H1 (cell line): ENCODE results near the gene KRTCAP2. TPM values are rescaled to one million over a fixed set of nuclear protein-coding genes. Genes with fewer than 3 reads are reported as not detected.

Source experiments
- CTCF ChIA-PET: fragments of 300-600 bp; sonication (Branson Sonifier 250); formaldehyde crosslinking; loops from one replicate; lab custom pipeline; 2021; ENCODE audit not compliant: partially characterized antibody; lab: Charles Lee
- POLR2A ChIA-PET: fragments of 300-600 bp; sonication (Branson Sonifier 250); formaldehyde crosslinking; loops from one replicate; lab custom pipeline; 2021; ENCODE audit warnings: inconsistent platforms; ENCODE audit not compliant: partially characterized antibody; lab: Charles Lee
- DNase-seq, 2 experiments: peaks; one replicate each; pipeline versions ENCODE4 v3.0.0 to v3.0.0-alpha.2; 2010 to 2022; ENCODE audit warnings: low spot score in 2 of 2, low read depth in 1 of 2, mixed read lengths in 1 of 2
- FAIRE-seq: peaks from 2 replicates; lab custom pipeline; 2011; peaks lifted over from hg19 to GRCh38; lab: Jason Lieb, UNC
- H2AFZ ChIP-seq: 2 replicates; pipeline ENCODE4 v1.8.1; 2012; ENCODE audit warnings: low read length, inconsistent platforms
- H2AK5ac ChIP-seq: 2 replicates; pipeline ENCODE4 v1.6.1; 2013; ENCODE audit warnings: low read depth, low read length
- H2BK120ac ChIP-seq: replicated peaks from 2 replicates; pipeline ENCODE3; 2013; ENCODE audit warnings: low read depth, low read length, inconsistent platforms
- H2BK12ac ChIP-seq: 2 replicates; pipeline ENCODE4 v1.6.1; 2013; ENCODE audit warnings: low read depth, low read length
- H2BK15ac ChIP-seq: 2 replicates; pipeline ENCODE4 v1.6.1; 2013; ENCODE audit warnings: low read length
- H2BK20ac ChIP-seq: 2 replicates; pipeline ENCODE4 v1.6.1; 2013; ENCODE audit warnings: low read length
- H2BK5ac ChIP-seq: 2 replicates; pipeline ENCODE4 v1.6.1; 2013; ENCODE audit warnings: low read depth, low read length
- H3K14ac ChIP-seq: 2 replicates; pipeline ENCODE4 v1.6.1; 2013; ENCODE audit warnings: inconsistent platforms; ENCODE audit not compliant: insufficient read length
- H3K18ac ChIP-seq: 2 replicates; pipeline ENCODE4 v1.6.1; 2013; ENCODE audit warnings: low read length; ENCODE audit errors: extremely low read depth
- H3K23ac ChIP-seq: 2 replicates; pipeline ENCODE4 v1.6.1; 2013; ENCODE audit warnings: inconsistent platforms; ENCODE audit not compliant: insufficient read length
- H3K23me2 ChIP-seq: 2 replicates; pipeline ENCODE4 v1.6.1; 2013; ENCODE audit warnings: low read depth, low read length
- H3K27ac ChIP-seq: 2 replicates; pipeline ENCODE4 v1.6.1; 2011; ENCODE audit warnings: low read depth, low read length, inconsistent platforms
- H3K27me3 ChIP-seq, 4 experiments: replicated peaks in 1 of 4; 1 replicate in 1 of 4; 2 replicates in 3 of 4; pipeline versions ENCODE4 v1.6.1 to v1.8.1; 2011 to 2013; ENCODE audit warnings: low read length in 3 of 4, mild to moderate bottlenecking in 3 of 4, inconsistent platforms in 2 of 4, mixed read lengths in 2 of 4, moderate library complexity in 1 of 4; ENCODE audit not compliant: control insufficient read depth in 3 of 4, insufficient read depth in 3 of 4; ENCODE audit errors: extremely low read depth in 1 of 4
- H3K36me3 ChIP-seq, 4 experiments: 2 replicates each; pipeline versions ENCODE4 v1.6.1 to v1.8.1; 2011 to 2013; ENCODE audit warnings: mild to moderate bottlenecking in 4 of 4, low read length in 3 of 4, moderate library complexity in 2 of 4, control low read depth in 1 of 4, inconsistent platforms in 1 of 4; ENCODE audit not compliant: insufficient read depth in 4 of 4, control insufficient read depth in 2 of 4
- H3K4ac ChIP-seq: replicated peaks from 2 replicates; pipeline ENCODE3; 2013; ENCODE audit warnings: low read length, low read depth, mixed read lengths, inconsistent platforms; ENCODE audit not compliant: insufficient read length
- H3K4me1 ChIP-seq, 4 experiments: replicated peaks in 1 of 4; 1 replicate in 1 of 4; 2 replicates in 3 of 4; pipeline versions ENCODE4 v1.6.1 to v1.8.1; 2011 to 2013; ENCODE audit warnings: low read length in 3 of 4, inconsistent platforms in 2 of 4, mixed read lengths in 1 of 4; ENCODE audit not compliant: insufficient read depth in 4 of 4, control insufficient read depth in 3 of 4
- H3K4me2 ChIP-seq, 2 experiments: 2 replicates each; pipeline versions ENCODE4 v1.6.1 to v1.8.1; 2011 to 2013; ENCODE audit warnings: low read depth in 2 of 2, low read length in 2 of 2, control low read depth in 1 of 2, inconsistent platforms in 1 of 2, mild to moderate bottlenecking in 1 of 2; ENCODE audit not compliant: insufficient read depth in 1 of 2
- H3K4me3 ChIP-seq, 4 experiments: fragments of 200-600, 300-600 bp in 1 of 4; sonication (generic), shearing (Covaris generic), sonication (Bioruptor Twin) in 1 of 4; 2 replicates each; pipeline versions ENCODE4 v1.5.1 to v1.8.1; 2011 to 2016; ENCODE audit warnings: low read length in 4 of 4, low read depth in 3 of 4, control low read depth in 2 of 4, inconsistent platforms in 2 of 4, mild to moderate bottlenecking in 2 of 4, mixed read lengths in 1 of 4, moderate library complexity in 1 of 4; ENCODE audit not compliant: insufficient read depth in 2 of 4; ENCODE audit errors: extremely low read depth in 1 of 4
- H3K56ac ChIP-seq: replicated peaks from 2 replicates; pipeline ENCODE3; 2013; ENCODE audit warnings: low read depth, mild to moderate bottlenecking, mixed read lengths, low read length, inconsistent platforms; ENCODE audit not compliant: insufficient read length
- H3K79me1 ChIP-seq: 2 replicates; pipeline ENCODE4 v1.6.1; 2013; ENCODE audit warnings: low read depth, low read length, control low read depth
- H3K79me2 ChIP-seq, 2 experiments: 2 replicates each; pipeline versions ENCODE4 v1.6.1 to v1.8.1; 2012 to 2013; ENCODE audit warnings: low read length in 2 of 2, mild to moderate bottlenecking in 2 of 2, inconsistent platforms in 1 of 2; ENCODE audit not compliant: insufficient read depth in 2 of 2, control insufficient read depth in 1 of 2
- H3K9ac ChIP-seq, 4 experiments: replicated peaks in 1 of 4; 1 replicate in 1 of 4; 2 replicates in 3 of 4; pipeline versions ENCODE4 v1.6.1 to v1.8.1; 2011 to 2013; ENCODE audit warnings: low read depth in 3 of 4, low read length in 3 of 4, control low read depth in 2 of 4, mild to moderate bottlenecking in 2 of 4, moderate library complexity in 2 of 4, inconsistent platforms in 1 of 4; ENCODE audit errors: extremely low read depth in 1 of 4
- H3K9me3 ChIP-seq, 2 experiments: 2 replicates each; pipeline versions ENCODE4 v1.6.1 to v1.8.1; 2012 to 2013; ENCODE audit warnings: mild to moderate bottlenecking in 2 of 2, moderate library complexity in 2 of 2, control low read depth in 1 of 2, inconsistent platforms in 1 of 2, low read depth in 1 of 2, low read length in 1 of 2, mixed read lengths in 1 of 2; ENCODE audit not compliant: insufficient read depth in 2 of 2
- H4K20me1 ChIP-seq, 2 experiments: replicated peaks in 1 of 2; 2 replicates each; pipeline versions ENCODE3 to v1.8.1; 2011 to 2013; ENCODE audit warnings: inconsistent platforms in 2 of 2, low read length in 2 of 2, mild to moderate bottlenecking in 1 of 2; ENCODE audit not compliant: insufficient read depth in 2 of 2, control insufficient read depth in 1 of 2
- H4K5ac ChIP-seq: 2 replicates; pipeline ENCODE4 v1.6.1; 2013; ENCODE audit warnings: low read length, low read depth, mixed read lengths, inconsistent platforms; ENCODE audit not compliant: insufficient read length
- H4K8ac ChIP-seq: 2 replicates; pipeline ENCODE4 v1.8.0; 2013; ENCODE audit warnings: mild to moderate bottlenecking, moderate library complexity, low read length, inconsistent platforms; ENCODE audit not compliant: insufficient read depth; ENCODE audit errors: extremely low read depth
- H4K91ac ChIP-seq: replicated peaks from 2 replicates; pipeline ENCODE3; 2013; ENCODE audit warnings: low read length, mixed read lengths, inconsistent platforms; ENCODE audit not compliant: insufficient read length
- ASH2L ChIP-seq: fragments of 200-600, 300-600 bp; sonication (generic); IDR thresholded peaks from one replicate; pipeline ENCODE4 v1.7.1; 2017; ENCODE audit warnings: low read length
- ATF2 ChIP-seq: IDR thresholded peaks from 2 replicates; pipeline ENCODE4 v1.6.1; 2012; ENCODE audit warnings: low read length, inconsistent platforms
- BCL11A ChIP-seq, 2 experiments: IDR thresholded peaks; one replicate each; pipeline ENCODE4 v1.6.1; 2011; ENCODE audit warnings: low read depth in 2 of 2, low read length in 2 of 2, mild to moderate bottlenecking in 2 of 2
- EP300 ChIP-seq, 2 experiments: IDR thresholded peaks; 1 replicate in 1 of 2; 2 replicates in 1 of 2; pipeline ENCODE4 v1.6.1; 2011 to 2012; ENCODE audit warnings: low read depth in 2 of 2, low read length in 2 of 2, mild to moderate bottlenecking in 2 of 2, borderline replicate concordance in 1 of 2, inconsistent platforms in 1 of 2, moderate library complexity in 1 of 2
- JUN ChIP-seq: IDR thresholded peaks from 2 replicates; pipeline ENCODE4 v1.6.1; 2011; ENCODE audit warnings: low read depth, mild to moderate bottlenecking, improper control_type of control experiment, low read length
- KDM5A ChIP-seq: fragments of 200-600 bp; IDR thresholded peaks from 2 replicates; pipeline ENCODE4 v1.7.1; 2012; ENCODE audit warnings: mild to moderate bottlenecking, low read length, inconsistent platforms, mixed read lengths
- PHF8 ChIP-seq: fragments of 200-600 bp; sonication (generic); conservative IDR thresholded peaks from 2 replicates; pipeline ENCODE4 v1.7.1; 2012; ENCODE audit warnings: low read depth, mild to moderate bottlenecking, inconsistent platforms, low read length, moderate library complexity
- POLR2AphosphoS5 ChIP-seq: IDR thresholded peaks from 2 replicates; pipeline ENCODE4 v1.6.1; 2011; ENCODE audit warnings: low read depth, low read length
- ZNF274 ChIP-seq: IDR thresholded peaks from 2 replicates; pipeline ENCODE4 v1.7.0; 2012; ENCODE audit warnings: low read length, borderline replicate concordance; ENCODE audit errors: extremely low read depth
- WGBS, 2 experiments: shearing (Covaris generic) in 1 of 2; methylation state at CpG; one replicate each; pipeline versions ENCODE4 v1.1.6 to v1.1.7; 2013 to 2015; ENCODE audit warnings: low lambda C conversion rate in 2 of 2, mixed read lengths in 2 of 2, inconsistent platforms in 1 of 2, low coverage in 1 of 2, missing lambda C conversion rate in 1 of 2; ENCODE audit not compliant: insufficient replicate concordance in 2 of 2, insufficient coverage in 1 of 2, insufficient read length in 1 of 2; ENCODE audit errors: extremely low coverage in 1 of 2, missing lambda C conversion rate in 1 of 2; 5-methylcytosine and 5-hydroxymethylcytosine counted together
- polyA plus RNA-seq, 7 experiments: library from polyadenylated mRNA; depleted of rRNA in 3 of 7; stranded (reverse) in 5 of 7; unstranded in 2 of 7; fragments of >200 nt in 5 of 7; fragments of 200-250 nt in 2 of 7; gene quantifications; 1 replicate in 5 of 7; 2 replicates in 1 of 7; 4 replicates in 1 of 7; pipeline versions ENCODE4 v1.2.1 to v1.2.3, GENCODE V29; 2011 to 2013; ENCODE audit warnings: missing spikeins in 2 of 7, mixed read lengths in 2 of 7
- total RNA-seq: library from RNA; stranded (reverse); fragmentation: NEBNext Ultra II Directional; extraction: Animal tissue kit (Norgen Biotek cat#: 25700); gene quantifications from 2 replicates; pipeline ENCODE4 v1.2.1, GENCODE V29; 2021

KRTCAP2 gene
- total and polyA plus RNA-seq, 2 of the 8 experiments (the other 6 are each of a cell fraction or from before 2014, with no cell fraction given) = 146 to 317 TPM

DNA sequence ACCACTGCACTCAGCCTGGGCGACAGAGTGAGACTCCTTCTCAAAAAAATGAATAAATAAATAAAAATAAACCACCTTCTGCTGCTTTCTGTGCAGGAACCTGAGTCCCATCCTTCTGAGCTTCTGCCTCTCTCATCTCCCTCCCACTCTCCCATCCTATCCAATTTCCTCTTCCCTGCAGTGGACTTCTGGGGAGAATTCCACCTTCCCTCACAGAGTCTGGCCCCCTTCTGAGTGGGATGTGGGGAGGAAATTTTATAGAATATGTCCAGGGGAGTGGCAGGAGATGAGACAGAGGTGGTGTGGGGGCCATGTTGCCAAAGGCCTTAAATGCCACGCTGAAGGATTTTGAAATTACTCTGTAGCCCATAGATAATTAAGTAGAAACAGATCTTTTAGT lies 50.8 kb downstream of the KRTCAP2 start:
- no peak overlapping the region for H2BK12ac ChIP-seq
- H3K4me2 ChIP-seq = no peak overlapping the region
- no peak overlapping the region for H3K18ac ChIP-seq
- H4K91ac ChIP-seq = no peak overlapping the region
- H2AFZ ChIP-seq = no peak overlapping the region
- H3K4me1 ChIP-seq = peaks cover 0 to 25% (median 17%) of the 10 kb centered on the region in 4 experiments; a peak in 6 of 7 replicates
- H3K56ac ChIP-seq = no peak overlapping the region
- no peaks in the 10 kb centered on the region for H3K9me3 ChIP-seq
- no peaks in the 10 kb centered on the region for H3K79me2 ChIP-seq
- peaks cover 27 to 35% (median 32%) of the 10 kb centered on the region in 4 experiments for H3K27me3 ChIP-seq
- H2BK15ac ChIP-seq = no peak overlapping the region
- no peaks in the 10 kb centered on the region for H4K20me1 ChIP-seq
- FAIRE-seq = no peak
- H3K4me3 ChIP-seq = no peak overlapping the region
- H3K14ac ChIP-seq = no peak overlapping the region
- TF ChIP-seq ASH2L = no peak
- no peak for TF ChIP-seq ATF2
- TF ChIP-seq JUN = no peak
- TF ChIP-seq ZNF274 = no peak
- no peak for TF ChIP-seq BCL11A (IDR thresholded peaks at IDR 0.05; ENCODE audit: low read depth in 2 of 2, low read length in 2 of 2)
- TF ChIP-seq EP300 (IDR thresholded peaks at IDR 0.05; ENCODE audit: borderline replicate concordance in 1 of 2, low read depth in 2 of 2, low read length in 2 of 2) = no peak
- TF ChIP-seq KDM5A = no peak
- TF ChIP-seq PHF8 = no peak
- TF ChIP-seq POLR2AphosphoS5 = no peak
- peaks cover 13% of the 10 kb centered on the region for H3K23me2 ChIP-seq
- no peak overlapping the region for H3K9ac ChIP-seq
- H3K23ac ChIP-seq = no peak overlapping the region
- H2BK120ac ChIP-seq = no peak overlapping the region
- no peak overlapping the region for H2BK5ac ChIP-seq
- 83% methylated on average over 2 of the region's 2 CpGs; no CpG with 5 or more reads in 1 of the 2 experiments for WGBS, 2 experiments
- no peaks in the 10 kb centered on the region for H3K36me3 ChIP-seq
- H2AK5ac ChIP-seq = no peak overlapping the region
- no peak for DNase-seq
- no peak overlapping the region for H2BK20ac ChIP-seq
- H3K4ac ChIP-seq = no peak overlapping the region
- H4K5ac ChIP-seq = no peak overlapping the region
- H4K8ac ChIP-seq = no peak overlapping the region; the same call in 1 of the 2 replicates
- POLR2A ChIA-PET = interaction anchor here (0.7 to 2.4 kb wide), 4 partner anchors 8 to 46 kb away, joined by 3 to 11 read pairs (median 3); partner anchors contain the start of gene SLC50A1
- no peak overlapping the region for H3K27ac ChIP-seq
- CTCF ChIA-PET = interaction anchor here (0.6 to 4.8 kb wide), 5 partner anchors 27 to 66 kb away, joined by 3 to 66 read pairs (median 10); partner anchors contain the start of gene KRTCAP2
- H3K79me1 ChIP-seq = no peaks in the 10 kb centered on the region
